Testis (tissue), 3 donors: ENCODE data around the gene NEDD9. TPM values are rescaled to one million over a fixed set of nuclear protein-coding genes. Genes with fewer than 3 reads are reported as not detected.
A peak's percentile ranks its signal among the peaks of the same experiment; 100 is the strongest.

Experiments
- DNase-seq: peaks from one replicate; pipeline ENCODE4 v3.0.0-alpha.2; 2019
- H3K27ac ChIP-seq, 2 donors: fragments of 200-600 bp; sonication (generic); one replicate each; pipeline ENCODE4 v1.5.1; 2019
- H3K27me3 ChIP-seq: fragments of 200-600 bp; sonication (generic); one replicate; pipeline ENCODE4 v1.5.1; 2019
- H3K36me3 ChIP-seq: fragments of 200-600 bp; sonication (generic); one replicate; pipeline ENCODE4 v1.5.1; 2017; ENCODE audit warnings: low read depth; ENCODE audit errors: missing control alignments
- H3K4me1 ChIP-seq: fragments of 200-600 bp; sonication (generic); one replicate; pipeline ENCODE4 v1.5.1; 2019
- H3K4me3 ChIP-seq, 2 donors: fragments of 200-600 bp; sonication (generic); one replicate each; pipeline ENCODE4 v1.5.1; 2017 to 2019
- H3K9me3 ChIP-seq: fragments of 200-600 bp; sonication (generic); one replicate; pipeline ENCODE4 v1.5.1; 2017
- POLR2A ChIP-seq: fragments of 450-650 bp; IDR thresholded peaks from one replicate; pipeline ENCODE4 v1.6.1; 2017; ENCODE audit warnings: antibody characterized with exemption, mild to moderate bottlenecking, moderate library complexity
- WGBS, 2 donors: methylation state at CpG; one replicate each; pipeline ENCODE4 v1.1.5; 2018; 5-methylcytosine and 5-hydroxymethylcytosine counted together
- intact Hi-C: fragments of 100-400 bp; cut with DNase I; formaldehyde crosslinking; loops from one replicate; pipeline ENCODE4 v1.15.1; 2023; ENCODE audit warnings: low total_unique reads
- polyA plus RNA-seq: library from polyadenylated mRNA; stranded (reverse); fragments of 350-450 nt; fragmentation: Illumina TruSeq; extraction: RNeasy Lipid Tissue Mini Kit (QIAGEN cat#74804); gene quantifications from one replicate; pipeline ENCODE4 v1.2.3, GENCODE V29; 2014; ENCODE audit warnings: low read depth, low replicate concordance; ENCODE audit not compliant: insufficient read depth
- total RNA-seq, 2 donors: library from RNA; depleted of rRNA; stranded (reverse); fragments of >200 nt; gene quantifications; one replicate each; pipeline ENCODE4 v1.2.3, GENCODE V29; 2016
- TF ChIP-seq, protein P1 (sequence below), 3 experiments: fragments of 450-650 bp in 2 of 3; fragments of 200-600 bp in 1 of 3; sonication (generic) in 1 of 3; IDR thresholded peaks; one replicate each; pipeline ENCODE4 v1.5.1; 2016 to 2019; ENCODE audit warnings: antibody characterized with exemption in 3 of 3, mild to moderate bottlenecking in 2 of 3, moderate library complexity in 1 of 3

Gene NEDD9
- total and polyA plus RNA-seq, 3 donors from 2014 or later = 21.0 to 67.0 (median 31.8) TPM

DNA sequence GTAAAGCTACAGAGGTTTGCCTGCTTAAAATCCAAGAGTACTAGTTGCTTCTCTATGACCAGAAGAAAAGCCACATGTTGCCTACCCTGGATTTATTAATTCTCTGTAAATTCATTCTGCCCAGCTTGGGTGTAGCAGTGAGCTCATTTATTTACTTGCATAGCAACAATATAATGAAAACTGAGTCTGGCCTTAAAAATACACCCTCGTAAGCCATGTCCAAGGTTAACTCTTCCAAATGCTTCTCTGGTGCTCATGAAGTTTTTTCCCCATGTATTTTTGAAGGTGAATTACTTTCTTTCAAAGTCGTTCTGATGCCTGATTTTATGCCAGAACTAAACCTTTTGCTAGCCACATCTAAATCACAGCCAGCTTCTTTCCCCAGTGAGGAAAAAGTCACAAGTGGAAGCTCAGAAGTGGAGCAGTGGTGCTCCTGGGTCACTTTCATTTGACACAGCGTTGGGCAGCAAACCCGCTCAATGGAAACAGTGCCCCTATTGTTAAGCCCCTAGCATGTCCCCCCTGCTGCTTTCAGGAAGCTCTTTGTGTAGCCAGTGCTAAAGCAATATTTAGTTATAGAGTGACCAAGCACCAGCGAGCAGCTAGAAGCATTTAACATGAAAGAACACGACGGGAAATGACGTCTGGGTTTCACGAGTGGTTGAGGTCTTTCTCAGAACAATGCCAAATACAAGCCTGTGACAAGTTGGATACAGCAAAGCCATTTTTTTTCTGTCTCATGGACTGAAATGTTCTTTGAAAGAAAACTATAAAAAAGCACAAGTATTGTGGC, 29.8 kb downstream of the NEDD9 start:
- Histone ChIP-seq H3K9me3 (no peaks in the 10 kb centered on the region), H3K4me1 (peaks cover 54% of the 10 kb centered on the region), H3K27me3 (no peaks in the 10 kb centered on the region), H3K4me3 (no peak overlapping the region), H3K27ac (peak overlapping the region; percentile 6 to 70), H3K36me3 (no peaks in the 10 kb centered on the region)
- WGBS, 2 donors = 54 to 80% methylated on average over 9 of the region's 9 CpGs
- intact Hi-C loops = no loop called here
- DNase-seq = no peak
- TF ChIP-seq, protein P1, sequence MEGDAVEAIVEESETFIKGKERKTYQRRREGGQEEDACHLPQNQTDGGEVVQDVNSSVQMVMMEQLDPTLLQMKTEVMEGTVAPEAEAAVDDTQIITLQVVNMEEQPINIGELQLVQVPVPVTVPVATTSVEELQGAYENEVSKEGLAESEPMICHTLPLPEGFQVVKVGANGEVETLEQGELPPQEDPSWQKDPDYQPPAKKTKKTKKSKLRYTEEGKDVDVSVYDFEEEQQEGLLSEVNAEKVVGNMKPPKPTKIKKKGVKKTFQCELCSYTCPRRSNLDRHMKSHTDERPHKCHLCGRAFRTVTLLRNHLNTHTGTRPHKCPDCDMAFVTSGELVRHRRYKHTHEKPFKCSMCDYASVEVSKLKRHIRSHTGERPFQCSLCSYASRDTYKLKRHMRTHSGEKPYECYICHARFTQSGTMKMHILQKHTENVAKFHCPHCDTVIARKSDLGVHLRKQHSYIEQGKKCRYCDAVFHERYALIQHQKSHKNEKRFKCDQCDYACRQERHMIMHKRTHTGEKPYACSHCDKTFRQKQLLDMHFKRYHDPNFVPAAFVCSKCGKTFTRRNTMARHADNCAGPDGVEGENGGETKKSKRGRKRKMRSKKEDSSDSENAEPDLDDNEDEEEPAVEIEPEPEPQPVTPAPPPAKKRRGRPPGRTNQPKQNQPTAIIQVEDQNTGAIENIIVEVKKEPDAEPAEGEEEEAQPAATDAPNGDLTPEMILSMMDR (IDR thresholded peaks at IDR 0.05) = no peak

DNA sequence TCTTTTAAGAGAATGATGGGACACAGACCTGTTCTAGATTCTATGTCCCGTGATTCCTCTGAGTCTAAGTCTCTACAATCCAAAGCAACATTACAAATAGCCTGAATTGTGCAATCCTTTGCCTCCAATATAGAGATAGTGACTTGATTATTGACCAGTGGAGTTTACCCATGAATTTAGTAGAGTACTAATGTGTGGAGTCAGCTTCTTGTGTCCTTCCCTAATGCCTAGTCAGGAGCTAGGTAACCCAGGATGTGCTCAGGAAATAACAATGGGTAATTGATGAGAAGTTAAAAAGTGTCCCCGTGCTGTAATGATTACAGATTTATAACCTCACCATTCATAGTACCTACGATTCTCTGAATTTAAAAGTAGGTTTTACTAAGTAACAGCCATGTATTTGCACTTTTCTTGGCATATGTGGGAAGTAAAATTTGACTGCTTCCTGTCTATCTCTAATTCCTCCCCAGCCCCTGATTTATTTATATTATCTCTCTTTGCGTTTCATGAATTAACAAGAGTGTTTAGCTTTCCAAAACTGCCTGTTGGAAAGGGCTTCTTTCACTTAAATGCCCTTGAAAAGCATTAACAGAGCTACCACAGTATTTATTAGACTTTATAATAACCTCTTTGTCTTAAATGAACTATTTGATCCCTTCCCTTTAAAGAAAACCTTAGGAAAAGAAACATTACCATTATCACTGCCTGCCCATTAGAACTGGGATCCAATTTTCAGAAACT, 30.5 kb downstream of the NEDD9 start:
- intact Hi-C loops = no loop called here
- no peak for DNase-seq
- no peaks in the 10 kb centered on the region for H3K36me3 ChIP-seq
- WGBS, 2 donors = 66 to 72% methylated on average over 4 of the region's 4 CpGs
- TF ChIP-seq, protein P1 (IDR thresholded peaks at IDR 0.05) = no peak
- no peak for TF ChIP-seq POLR2A
- peaks cover 51% of the 10 kb centered on the region for H3K4me1 ChIP-seq
- H3K27ac ChIP-seq = peak overlapping the region; percentile 2 to 70
- H3K9me3 ChIP-seq = no peaks in the 10 kb centered on the region
- no peaks in the 10 kb centered on the region for H3K27me3 ChIP-seq
- no peak overlapping the region for H3K4me3 ChIP-seq

DNA sequence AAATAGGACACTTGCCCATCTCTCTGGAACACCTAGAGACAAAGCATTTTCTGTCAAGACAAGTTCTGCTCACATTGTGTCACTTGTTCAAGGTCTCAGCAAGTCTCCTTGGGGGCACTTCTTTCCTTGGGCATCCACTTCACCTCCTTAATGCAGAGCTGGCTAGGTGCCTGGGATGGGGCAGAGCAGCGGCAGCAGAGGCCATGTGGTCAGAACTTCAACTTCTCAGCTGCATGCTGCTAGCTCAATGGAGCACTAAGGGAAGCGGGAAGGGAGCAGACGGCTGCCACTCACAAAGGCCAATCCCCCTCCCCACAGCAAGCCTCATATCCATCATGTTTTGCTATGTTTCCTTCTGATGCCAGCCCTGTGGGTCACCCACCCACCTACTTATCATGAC, 31.5 kb downstream of the NEDD9 start:
- intact Hi-C loops = no loop called here
- 49 to 62% methylated on average over 3 of the region's 3 CpGs for WGBS, 2 donors
- Histone ChIP-seq H3K9me3 (no peaks in the 10 kb centered on the region), H3K4me1 (peaks cover 47% of the 10 kb centered on the region), H3K36me3 (no peaks in the 10 kb centered on the region), H3K4me3 (no peak overlapping the region), H3K27me3 (no peaks in the 10 kb centered on the region), H3K27ac (peak overlapping the region; percentile 58 to 70)
- DNase-seq = peak; percentile 88
- TF ChIP-seq, protein P1 (IDR thresholded peaks at IDR 0.05) = no peak
- no peak for TF ChIP-seq POLR2A

DNA sequence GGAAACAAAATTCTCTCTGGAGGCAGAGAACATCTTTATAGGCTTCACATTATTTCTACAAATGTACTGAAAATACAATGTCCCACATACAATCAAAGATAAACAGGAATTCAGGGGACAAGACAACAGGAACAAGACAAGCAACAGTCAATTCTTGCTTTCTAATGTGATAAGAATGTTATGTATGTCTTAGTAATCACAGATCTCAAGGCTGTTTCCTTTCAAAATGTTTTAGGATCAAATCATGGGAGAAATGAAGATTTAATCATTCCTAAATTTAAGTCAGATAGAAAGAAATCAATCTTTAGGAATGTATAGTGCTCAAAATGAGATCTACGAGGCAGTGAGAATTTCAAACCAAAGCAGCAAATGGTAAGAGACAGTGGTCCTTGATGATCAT, 32.1 kb downstream of the NEDD9 start:
- Histone ChIP-seq H3K4me1 (peaks cover 41% of the 10 kb centered on the region), H3K4me3 (no peak overlapping the region), H3K36me3 (no peaks in the 10 kb centered on the region), H3K9me3 (no peaks in the 10 kb centered on the region), H3K27me3 (no peaks in the 10 kb centered on the region), H3K27ac (peak overlapping the region; percentile 51 to 58)
- 76 to 84% methylated on average over 1 of the region's 1 CpG for WGBS, 2 donors
- intact Hi-C loops = no loop called here
- DNase-seq = no peak
- TF ChIP-seq, protein P1 (IDR thresholded peaks at IDR 0.05) = no peak
- TF ChIP-seq POLR2A = no peak
